ENCODE data around the gene UPK3BL2.
"Not testable (repeated sequence)": the region's sequence is repeated elsewhere in the genome, so short reads cannot be mapped to it uniquely, and the experiment has no call there.

UPK3BL2 gene

DNA sequence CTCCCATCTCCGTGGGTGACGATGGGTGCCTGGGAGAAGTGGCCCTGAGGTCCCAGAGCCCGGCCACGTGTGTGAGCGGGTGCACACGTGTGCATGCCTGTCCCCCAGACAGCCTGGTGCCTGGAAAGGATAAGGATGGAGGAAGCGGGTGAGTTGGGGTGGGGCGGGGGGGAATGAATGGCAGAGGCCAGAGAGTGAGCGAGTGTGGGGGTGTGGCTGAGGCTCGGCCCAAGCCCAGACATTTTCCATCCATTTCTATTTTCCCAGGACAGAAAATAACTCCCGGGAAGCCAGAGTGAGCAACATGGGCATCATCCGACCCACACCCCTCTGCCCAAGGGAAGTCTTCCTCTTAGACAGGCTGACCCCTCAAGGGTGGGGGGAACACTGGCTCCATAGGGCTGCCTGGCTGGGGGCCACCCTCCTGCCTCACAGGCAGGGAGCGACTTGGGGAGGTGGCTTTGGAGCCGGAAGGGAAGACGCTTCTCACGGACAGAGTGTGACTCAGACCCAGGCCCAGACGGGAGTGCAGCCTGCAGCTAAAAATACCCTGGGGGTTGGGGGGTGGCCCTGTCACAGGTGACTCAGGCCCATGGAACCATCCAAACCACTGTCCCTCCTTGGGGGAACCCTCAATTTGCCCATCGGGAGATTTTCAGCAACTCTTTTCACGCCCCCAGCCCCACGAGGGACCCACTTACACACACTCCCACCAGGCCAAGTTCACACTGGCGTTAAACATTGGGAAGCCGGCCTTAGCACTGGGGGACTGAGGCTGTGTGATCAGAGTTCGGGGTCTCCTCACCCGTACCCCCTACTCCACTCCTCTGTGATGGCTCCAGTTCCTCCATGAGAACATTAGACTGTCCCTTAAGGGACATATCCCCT lies 38.0 kb downstream of the UPK3BL2 start:
- DNase-seq (ENCODE audit: low read depth) = not testable (repeated sequence)

DNA sequence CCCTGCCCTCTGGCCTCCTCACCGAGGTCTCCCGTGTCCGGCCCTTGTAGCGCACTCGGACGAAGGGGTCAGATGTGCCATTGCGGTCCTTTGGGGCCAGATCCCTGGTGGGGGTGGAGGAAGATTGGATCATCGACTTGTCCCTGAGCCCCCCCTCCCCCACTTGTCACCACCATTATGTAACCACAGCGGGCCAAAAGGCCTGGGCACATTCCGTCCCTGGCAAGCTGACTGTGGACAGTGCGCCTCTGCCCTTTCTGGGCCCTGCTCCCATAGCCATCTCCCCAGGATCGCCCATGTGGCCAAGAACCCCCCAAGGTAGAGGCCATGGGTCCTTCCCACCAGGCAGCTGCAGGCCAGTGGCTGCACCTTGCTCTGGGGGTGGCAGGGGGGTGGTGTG lies 40.4 kb downstream of the UPK3BL2 start:
- not testable (repeated sequence) for DNase-seq (ENCODE audit: low read depth); H3K4me3 ChIP-seq (ENCODE audit: control insufficient read depth, low read depth, low read length)

More for the DNA sequence above, 38.0 kb downstream of the UPK3BL2 start:
- H3K4me3 ChIP-seq (ENCODE audit: control insufficient read depth, low read depth, low read length) = not testable (repeated sequence)

DNA sequence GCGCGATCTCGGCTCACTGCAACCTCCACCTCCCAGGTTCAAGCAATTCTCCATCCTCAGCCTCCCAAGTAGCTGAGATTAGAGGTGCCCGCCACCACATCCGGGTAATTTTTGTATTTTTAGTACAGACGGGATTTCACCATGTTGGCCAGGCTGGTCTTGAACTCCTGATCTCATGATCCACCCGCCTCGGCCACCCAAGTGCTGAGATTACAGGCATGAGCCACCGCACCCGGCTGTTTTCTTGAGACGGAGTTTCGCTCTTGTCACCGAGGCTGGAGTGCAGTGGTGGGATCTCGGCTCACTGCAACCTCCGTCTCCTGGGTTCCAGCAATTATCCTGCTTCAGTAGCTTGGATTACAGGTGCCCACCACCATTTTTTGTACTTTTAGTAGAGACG lies 45.2 kb downstream of the UPK3BL2 start:
- not testable (repeated sequence) for H3K4me3 ChIP-seq (ENCODE audit: control insufficient read depth, low read depth, low read length); DNase-seq (ENCODE audit: low read depth)

GRCh38 chr7:102497308-102497707 lies 46.2 kb downstream of the UPK3BL2 start:
- DNase-seq (ENCODE audit: low read depth); H3K4me3 ChIP-seq (ENCODE audit: control insufficient read depth, low read depth, low read length): not testable (repeated sequence)

GRCh38 chr7:102496861-102497260 lies 46.6 kb downstream of the UPK3BL2 start:
- not testable (repeated sequence) for DNase-seq (ENCODE audit: low read depth); H3K4me3 ChIP-seq (ENCODE audit: control insufficient read depth, low read depth, low read length)

GRCh38 chr7:102494473-102495149 lies 48.9 kb downstream of the UPK3BL2 start:
- not testable (repeated sequence) for H3K4me3 ChIP-seq (ENCODE audit: control insufficient read depth, low read depth, low read length); DNase-seq (ENCODE audit: low read depth)

- H3K4me3 ChIP-seq (ENCODE audit: control insufficient read depth, low read depth, low read length); DNase-seq (ENCODE audit: low read depth): not testable (repeated sequence)
These were observed 49.5 kb downstream of the UPK3BL2 start for GRCh38 chr7:102494026-102494425.

DNA sequence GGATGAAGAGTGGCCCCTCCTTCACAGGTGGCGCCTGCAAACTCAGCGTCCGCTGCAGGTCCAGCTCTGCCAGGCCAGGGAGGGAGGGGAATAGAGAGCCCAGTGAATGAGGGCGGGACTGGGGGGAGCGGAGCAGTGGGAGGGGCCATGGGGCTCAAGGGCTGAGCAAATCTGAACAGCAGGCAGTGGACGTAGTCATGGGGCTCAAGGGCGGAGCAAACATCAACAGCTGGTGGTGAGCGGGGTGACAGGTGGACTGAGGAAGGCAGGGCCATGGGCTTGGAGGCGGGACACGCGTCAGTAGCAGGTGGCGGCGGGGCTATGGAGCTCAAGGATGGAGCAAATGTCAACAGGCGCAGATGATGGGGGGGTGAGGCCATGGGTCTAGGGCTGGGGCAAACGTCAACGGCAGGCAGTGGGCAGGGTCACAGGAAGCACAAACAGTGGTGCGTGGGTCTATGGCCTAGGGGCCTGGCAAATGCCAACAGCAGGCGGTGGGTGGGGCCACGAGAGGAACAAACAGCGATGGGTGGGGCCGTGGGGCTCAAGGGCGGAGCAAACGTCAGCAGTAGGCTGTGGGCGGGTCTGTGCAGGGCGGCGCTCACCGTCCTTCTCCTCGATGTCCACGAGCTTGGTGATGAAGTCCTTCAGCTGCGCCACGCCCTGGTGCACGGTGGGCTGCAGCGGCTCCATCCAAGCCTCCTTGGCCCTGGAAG lies 50.1 kb downstream of the UPK3BL2 start:
- not testable (repeated sequence) for DNase-seq (ENCODE audit: low read depth); H3K4me3 ChIP-seq (ENCODE audit: control insufficient read depth, low read depth, low read length)

DNA sequence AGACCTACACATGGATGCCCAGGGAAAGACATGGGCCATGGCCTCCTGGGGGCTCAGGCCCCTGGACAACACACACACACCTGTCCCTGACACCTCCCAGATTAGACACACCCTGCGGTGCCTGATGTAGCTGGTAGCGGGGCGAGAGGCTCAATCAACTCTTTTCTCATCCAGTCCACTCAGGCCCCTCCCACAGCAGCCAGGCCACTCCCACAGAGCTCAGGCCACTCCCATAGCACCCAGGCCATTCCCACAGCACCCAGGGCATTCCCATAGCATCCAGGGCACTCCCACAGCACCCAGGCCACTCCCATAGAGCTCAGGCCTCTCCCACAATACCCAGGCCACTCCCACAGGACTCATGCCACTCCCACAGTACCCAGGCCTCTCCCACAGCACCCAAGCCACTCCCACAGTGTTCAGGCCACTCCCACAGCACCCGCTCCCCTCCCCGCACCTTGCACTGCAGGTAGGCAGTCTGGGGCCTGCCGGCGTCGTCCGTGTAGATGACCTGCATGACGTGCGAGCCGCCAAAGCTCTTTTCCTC lies 52.9 kb downstream of the UPK3BL2 start:
- DNase-seq (ENCODE audit: low read depth); H3K4me3 ChIP-seq (ENCODE audit: control insufficient read depth, low read depth, low read length): not testable (repeated sequence)
